Mesendoderm (in vitro differentiated cells): ENCODE data around the gene CAPG.

Source experiments
- DNase-seq: peaks from one replicate; pipeline ENCODE4 v3.0.0; 2013
- H2AK5ac ChIP-seq: 2 replicates; pipeline ENCODE4 v1.6.1; 2013; ENCODE audit warnings: low read length, inconsistent platforms
- H2BK120ac ChIP-seq: 2 replicates; pipeline ENCODE4 v1.6.1; 2013; ENCODE audit warnings: low read depth, mild to moderate bottlenecking, low read length, moderate library complexity, mixed read lengths
- H2BK15ac ChIP-seq: replicated peaks from 2 replicates; pipeline ENCODE4 v1.6.1; 2013; ENCODE audit warnings: low read depth, mild to moderate bottlenecking, moderate library complexity
- H2BK5ac ChIP-seq: 2 replicates; pipeline ENCODE4 v1.6.1; 2013; ENCODE audit warnings: low read length, inconsistent platforms
- H3K18ac ChIP-seq: 2 replicates; pipeline ENCODE4 v1.6.1; 2013; ENCODE audit warnings: mild to moderate bottlenecking, low read length, mixed read lengths
- H3K23ac ChIP-seq: one replicate; pipeline ENCODE4 v1.6.1; 2013; ENCODE audit warnings: low read length
- H3K27ac ChIP-seq: 2 replicates; pipeline ENCODE4 v1.5.1; 2013; ENCODE audit warnings: low read depth, mild to moderate bottlenecking, inconsistent platforms, low read length, moderate library complexity
- H3K27me3 ChIP-seq: 2 replicates; pipeline ENCODE4 v1.6.1; 2013; ENCODE audit warnings: low read length, control low read depth, mild to moderate bottlenecking, inconsistent platforms; ENCODE audit not compliant: insufficient read depth, poor library complexity
- H3K36me3 ChIP-seq: 2 replicates; pipeline ENCODE4 v1.6.1; 2013; ENCODE audit warnings: low read length, inconsistent platforms; ENCODE audit not compliant: control insufficient read depth, insufficient read depth
- H3K4ac ChIP-seq: one replicate; pipeline ENCODE4 v1.6.1; 2013; ENCODE audit warnings: low read depth, mild to moderate bottlenecking, low read length, moderate library complexity
- H3K4me1 ChIP-seq: 2 replicates; pipeline ENCODE4 v1.6.1; 2013; ENCODE audit warnings: low read depth, low read length, inconsistent platforms; ENCODE audit not compliant: control insufficient read depth
- H3K4me2 ChIP-seq: 2 replicates; pipeline ENCODE4 v1.6.1; 2013; ENCODE audit warnings: low read length
- H3K4me3 ChIP-seq: 2 replicates; pipeline ENCODE4 v1.5.1; 2013; ENCODE audit warnings: mild to moderate bottlenecking, low read length
- H3K56ac ChIP-seq: one replicate; pipeline ENCODE4 v1.6.1; 2013; ENCODE audit warnings: low read length
- H3K79me1 ChIP-seq: 2 replicates; pipeline ENCODE4 v1.6.1; 2013; ENCODE audit warnings: low read length, inconsistent platforms
- H3K79me2 ChIP-seq: 2 replicates; pipeline ENCODE4 v1.6.1; 2013; ENCODE audit warnings: mild to moderate bottlenecking, low read length; ENCODE audit not compliant: control insufficient read depth, insufficient read depth
- H3K9ac ChIP-seq: 2 replicates; pipeline ENCODE4 v1.6.1; 2013; ENCODE audit warnings: low read length, inconsistent platforms
- H4K5ac ChIP-seq: one replicate; pipeline ENCODE4 v1.6.1; 2013; ENCODE audit warnings: low read length
- H4K8ac ChIP-seq: one replicate; pipeline ENCODE4 v1.6.1; 2013; ENCODE audit warnings: low read depth, mild to moderate bottlenecking, control low read depth, low read length, moderate library complexity
- WGBS: extraction: QIAGEN DNeasy Blood & Tissue Kit; methylation state at CpG from one replicate; pipeline ENCODE4 v1.1.7; 2013; ENCODE audit warnings: low lambda C conversion rate, missing lambda C conversion rate; ENCODE audit not compliant: insufficient coverage; ENCODE audit errors: extremely low coverage; 5-methylcytosine and 5-hydroxymethylcytosine counted together

The CAPG gene

GRCh38 chr2:85377083-85377482, 33.1 kb downstream of the CAPG start:
- H3K4me2 ChIP-seq: no peak overlapping the region
- no peaks in the 10 kb centered on the region for H3K36me3 ChIP-seq
- H2BK120ac ChIP-seq: no peak overlapping the region
- WGBS: no CpG with 5 or more reads among the region's 11 CpGs
- H3K27ac ChIP-seq: no peak overlapping the region
- no peak overlapping the region for H3K23ac ChIP-seq
- H4K5ac ChIP-seq: no peak overlapping the region
- H3K4ac ChIP-seq: no peak overlapping the region
- no peak overlapping the region for H3K9ac ChIP-seq
- no peaks in the 10 kb centered on the region for H3K79me1 ChIP-seq
- H3K4me1 ChIP-seq: no peaks in the 10 kb centered on the region
- no peak overlapping the region for H3K4me3 ChIP-seq
- no peaks in the 10 kb centered on the region for H3K27me3 ChIP-seq
- H3K18ac ChIP-seq: no peak overlapping the region
- H2BK5ac ChIP-seq: no peak overlapping the region
- no peaks in the 10 kb centered on the region for H3K79me2 ChIP-seq
- DNase-seq: no peak
- H2BK15ac ChIP-seq: no peak overlapping the region
- peak overlapping the region; percentile 43 for H3K56ac ChIP-seq
- H4K8ac ChIP-seq: no peak overlapping the region
- H2AK5ac ChIP-seq: no peak overlapping the region

GRCh38 chr2:85376291-85377065, 33.7 kb downstream of the CAPG start:
- DNase-seq: no peak
- Histone ChIP-seq H3K4me1 (no peaks in the 10 kb centered on the region), H4K5ac (no peak overlapping the region), H2AK5ac (no peak overlapping the region), H3K27me3 (no peaks in the 10 kb centered on the region), H3K9ac (no peak overlapping the region), H3K79me2 (no peaks in the 10 kb centered on the region), H3K56ac (no peak overlapping the region), H3K79me1 (no peaks in the 10 kb centered on the region), H4K8ac (no peak overlapping the region), H3K4ac (no peak overlapping the region), H2BK15ac (no peak overlapping the region), H3K23ac (no peak overlapping the region), H2BK5ac (no peak overlapping the region), H3K4me3 (no peak overlapping the region), H3K4me2 (no peak overlapping the region), H3K18ac (no peak overlapping the region), H3K27ac (no peak overlapping the region), H2BK120ac (no peak overlapping the region), H3K36me3 (no peaks in the 10 kb centered on the region)
- WGBS: no CpG with 5 or more reads among the region's 5 CpGs

GRCh38 chr2:85371045-85371444, 39.1 kb downstream of the CAPG start:
- Histone ChIP-seq H3K56ac (no peak overlapping the region), H3K4me1 (no peaks in the 10 kb centered on the region), H3K4me3 (no peak overlapping the region), H3K18ac (no peak overlapping the region), H2BK15ac (no peak overlapping the region), H3K27ac (no peak overlapping the region), H2BK5ac (no peak overlapping the region), H3K79me1 (no peaks in the 10 kb centered on the region), H2BK120ac (no peak overlapping the region), H3K36me3 (no peaks in the 10 kb centered on the region), H2AK5ac (no peak overlapping the region), H4K5ac (no peak overlapping the region), H3K79me2 (no peaks in the 10 kb centered on the region), H4K8ac (no peak overlapping the region), H3K27me3 (no peaks in the 10 kb centered on the region), H3K4ac (no peak overlapping the region), H3K4me2 (no peak overlapping the region), H3K23ac (no peak overlapping the region), H3K9ac (no peak overlapping the region)
- no peak for DNase-seq
- WGBS: no CpG with 5 or more reads among the region's 11 CpGs

- Histone ChIP-seq H4K5ac (no peak overlapping the region), H3K79me2 (no peaks in the 10 kb centered on the region), H3K18ac (no peak overlapping the region), H4K8ac (no peak overlapping the region), H3K27ac (no peak overlapping the region), H3K4me2 (no peak overlapping the region), H3K27me3 (no peaks in the 10 kb centered on the region), H2AK5ac (no peak overlapping the region), H2BK5ac (no peak overlapping the region), H3K79me1 (no peaks in the 10 kb centered on the region), H3K23ac (no peak overlapping the region), H3K56ac (no peak overlapping the region), H2BK120ac (no peak overlapping the region), H3K4me3 (no peak overlapping the region), H3K4me1 (no peaks in the 10 kb centered on the region), H3K36me3 (no peaks in the 10 kb centered on the region), H3K4ac (no peak overlapping the region), H2BK15ac (no peak overlapping the region), H3K9ac (no peak overlapping the region)
- DNase-seq: no peak
- WGBS: no CpG with 5 or more reads among the region's 5 CpGs
Measured at GRCh38 chr2:85369500-85369899, 40.7 kb downstream of the CAPG start.

GRCh38 chr2:85368921-85369320, 41.2 kb downstream of the CAPG start:
- no peak for DNase-seq
- Histone ChIP-seq H3K36me3 (no peaks in the 10 kb centered on the region), H3K27ac (no peak overlapping the region)

GRCh38 chr2:85367180-85367579, 43.0 kb downstream of the CAPG start:
- no CpG with 5 or more reads among the region's 5 CpGs for WGBS
- no peak overlapping the region for H3K18ac ChIP-seq

More at GRCh38 chr2:85368921-85369320, 41.2 kb downstream of the CAPG start:
- no peak overlapping the region for H2BK15ac ChIP-seq
- H2BK5ac ChIP-seq: no peak overlapping the region
- no peak overlapping the region for H3K9ac ChIP-seq
- no peaks in the 10 kb centered on the region for H3K79me2 ChIP-seq
- H3K4me2 ChIP-seq: no peak overlapping the region
- no peak overlapping the region for H3K56ac ChIP-seq
- H3K4ac ChIP-seq: no peak overlapping the region
- no peak overlapping the region for H4K8ac ChIP-seq
- no peak overlapping the region for H2AK5ac ChIP-seq
- no peak overlapping the region for H3K18ac ChIP-seq
- no peaks in the 10 kb centered on the region for H3K27me3 ChIP-seq
- no peaks in the 10 kb centered on the region for H3K4me1 ChIP-seq
- H3K23ac ChIP-seq: no peak overlapping the region
- no peaks in the 10 kb centered on the region for H3K79me1 ChIP-seq
- H3K4me3 ChIP-seq: no peak overlapping the region
- no peak overlapping the region for H2BK120ac ChIP-seq
- H4K5ac ChIP-seq: no peak overlapping the region

More at GRCh38 chr2:85367180-85367579, 43.0 kb downstream of the CAPG start:
- no peak overlapping the region for H4K8ac ChIP-seq
- H3K36me3 ChIP-seq: no peaks in the 10 kb centered on the region
- H3K56ac ChIP-seq: peak overlapping the region; percentile 17
- H3K4me1 ChIP-seq: no peaks in the 10 kb centered on the region
- H2BK120ac ChIP-seq: no peak overlapping the region
- H3K9ac ChIP-seq: no peak overlapping the region
- no peak overlapping the region for H2BK5ac ChIP-seq
- no peak overlapping the region for H4K5ac ChIP-seq
- DNase-seq: peak; percentile 36
- no peak overlapping the region for H2BK15ac ChIP-seq
- H3K79me1 ChIP-seq: no peaks in the 10 kb centered on the region
- H3K79me2 ChIP-seq: no peaks in the 10 kb centered on the region
- H3K4me2 ChIP-seq: no peak overlapping the region
- H3K27me3 ChIP-seq: no peaks in the 10 kb centered on the region
- no peak overlapping the region for H2AK5ac ChIP-seq
- H3K4ac ChIP-seq: no peak overlapping the region
- H3K23ac ChIP-seq: no peak overlapping the region
- no peak overlapping the region for H3K27ac ChIP-seq
- no peak overlapping the region for H3K4me3 ChIP-seq
